B cell (primary cell): ENCODE measurements around the gene MYBPHL. TPM values are rescaled to one million over a fixed set of nuclear protein-coding genes. Genes with fewer than 3 reads are reported as not detected.

ENCODE experiments used
- ATAC-seq: fragments of 200-7000 bp; cut with Tn5 transposase; one replicate; pipeline ENCODE4 v1.10.0; 2021; ENCODE audit warnings: low read depth, mild to moderate bottlenecking, moderate number of reproducible peaks, moderate library complexity
- CTCF ChIA-PET: fragments of 350-600 bp; sonication (Branson Sonifier 250); formaldehyde crosslinking; loops from one replicate; lab custom pipeline; 2021; ENCODE audit warnings: antibody characterized with exemption, inconsistent platforms; lab: Charles Lee
- POLR2A ChIA-PET: fragments of 350-600 bp; sonication (Branson Sonifier 250); formaldehyde crosslinking; loops from one replicate; lab custom pipeline; 2021; ENCODE audit warnings: antibody characterized with exemption; lab: Charles Lee
- DNase-seq: peaks from one replicate; pipeline ENCODE4 v3.0.0; 2013
- H2AFZ ChIP-seq: 2 replicates; pipeline ENCODE4 v1.6.1; 2012; ENCODE audit warnings: mild to moderate bottlenecking, low read depth, low read length; ENCODE audit not compliant: insufficient read depth, poor library complexity, severe bottlenecking
- H3K27ac ChIP-seq, 2 donors: 1 replicate in 1 of 2; 2 replicates in 1 of 2; pipeline ENCODE4 v1.5.1; 2012 to 2013; ENCODE audit warnings: low read length in 2 of 2, mild to moderate bottlenecking in 2 of 2, moderate library complexity in 1 of 2
- H3K27me3 ChIP-seq, 4 experiments: fragments of 200-600 bp in 1 of 4; sonication (generic) in 1 of 4; replicated peaks in 1 of 4; 1 replicate in 2 of 4; 2 replicates in 2 of 4; pipeline versions ENCODE4 v1.6.1 to v1.7.0; 2013 to 2016; ENCODE audit warnings: low read length in 3 of 4, mild to moderate bottlenecking in 2 of 4, mixed read lengths in 1 of 4, moderate library complexity in 1 of 4; ENCODE audit not compliant: insufficient read depth in 4 of 4, control insufficient read depth in 3 of 4; ENCODE audit errors: control extremely low read depth in 1 of 4
- H3K36me3 ChIP-seq, 2 experiments: replicated peaks in 1 of 2; 1 replicate in 1 of 2; 2 replicates in 1 of 2; pipeline versions ENCODE4 v1.6.1 to v1.7.1; 2013; ENCODE audit warnings: low read length in 1 of 2; ENCODE audit not compliant: insufficient read depth in 2 of 2, control insufficient read depth in 1 of 2; ENCODE audit errors: control extremely low read depth in 1 of 2, extremely low read depth in 1 of 2
- H3K4me1 ChIP-seq, 2 donors: fragments of 200-600 bp in 1 of 2; sonication (generic) in 1 of 2; 1 replicate in 1 of 2; 2 replicates in 1 of 2; pipeline versions ENCODE4 v1.5.1 to v1.6.1; 2013 to 2017; ENCODE audit warnings: low read length in 2 of 2; ENCODE audit not compliant: control insufficient read depth in 2 of 2, insufficient read depth in 2 of 2
- H3K4me2 ChIP-seq: replicated peaks from 2 replicates; pipeline ENCODE3; 2012; ENCODE audit warnings: mild to moderate bottlenecking, low read depth, low read length; ENCODE audit not compliant: poor library complexity, severe bottlenecking
- H3K4me3 ChIP-seq, 5 experiments: fragments of 200-600 bp in 1 of 5; sonication (generic) in 1 of 5; 1 replicate in 3 of 5; 2 replicates in 2 of 5; pipeline versions ENCODE4 v1.5.1 to v1.7.0; 2011 to 2016; ENCODE audit warnings: low read length in 4 of 5, mild to moderate bottlenecking in 4 of 5, low read depth in 2 of 5, control low read depth in 1 of 5, moderate library complexity in 1 of 5; ENCODE audit not compliant: insufficient read depth in 1 of 5; ENCODE audit errors: control extremely low read depth in 1 of 5, extremely low read depth in 1 of 5
- H3K79me2 ChIP-seq: fragments of 200-600 bp; sonication (generic); one replicate; pipeline ENCODE4 v1.6.0; 2016; ENCODE audit warnings: low read length; ENCODE audit not compliant: control insufficient read depth, insufficient read depth
- H3K9ac ChIP-seq: fragments of 200-600 bp; sonication (generic); 2 replicates; pipeline ENCODE4 v1.6.1; 2017; ENCODE audit warnings: mild to moderate bottlenecking, low read length, moderate library complexity
- H3K9me3 ChIP-seq, 3 donors: one replicate each; pipeline versions ENCODE4 v1.6.1 to v1.7.1; 2013; ENCODE audit warnings: low read length in 2 of 3; ENCODE audit not compliant: control insufficient read depth in 2 of 3, insufficient read depth in 1 of 3; ENCODE audit errors: control extremely low read depth in 1 of 3
- H4K20me1 ChIP-seq: 2 replicates; pipeline ENCODE4 v1.6.0; 2012; ENCODE audit warnings: mild to moderate bottlenecking, low read length; ENCODE audit not compliant: insufficient read depth, control insufficient read depth, poor library complexity, severe bottlenecking
- H3K27ac Mint-ChIP-seq: one replicate; pipeline ENCODE4 v1.8.0; 2021; ENCODE audit warnings: mixed read lengths
- H3K27me3 Mint-ChIP-seq: one replicate; pipeline ENCODE4 v1.8.0; 2021; ENCODE audit warnings: mixed read lengths
- H3K4me1 Mint-ChIP-seq: one replicate; pipeline ENCODE4 v1.8.0; 2021; ENCODE audit warnings: mixed read lengths
- H3K4me3 Mint-ChIP-seq: one replicate; pipeline ENCODE4 v1.8.0; 2021; ENCODE audit warnings: mixed read lengths
- H3K9me3 Mint-ChIP-seq: one replicate; pipeline ENCODE4 v1.8.0; 2022; ENCODE audit warnings: mixed read lengths; ENCODE audit not compliant: insufficient read depth
- EZH2 ChIP-seq: IDR thresholded peaks from 2 replicates; pipeline ENCODE4 v1.6.1; 2012; ENCODE audit warnings: borderline replicate concordance, low read depth, mild to moderate bottlenecking, moderate library complexity, low read length; ENCODE audit not compliant: insufficient read depth, poor library complexity, severe bottlenecking
- WGBS: methylation state at CpG from one replicate; pipeline ENCODE4 v1.1.5; 2013; ENCODE audit warnings: missing lambda C conversion rate; ENCODE audit not compliant: insufficient coverage; 5-methylcytosine and 5-hydroxymethylcytosine counted together
- intact Hi-C: fragments of 100-400 bp; cut with micrococcal nuclease; formaldehyde crosslinking; loops from one replicate; pipeline ENCODE4 v1.10.0; 2022
- polyA plus RNA-seq: library from polyadenylated mRNA; depleted of rRNA; stranded (reverse); fragments of >200 nt; gene quantifications from 2 replicates; pipeline ENCODE4 v1.2.3, GENCODE V29; 2012
- total RNA-seq, 2 donors: library from RNA; stranded (reverse); fragments of 120-200 nt in 1 of 2; gene quantifications; 1 replicate in 1 of 2; 2 replicates in 1 of 2; pipeline versions ENCODE4 v1.2.3 to v1.2.4, GENCODE V29; 2013 to 2022
- TF ChIP-seq, protein P1 (sequence below): fragments of 200-600 bp; IDR thresholded peaks from one replicate; pipeline ENCODE4 v1.8.0; 2022; ENCODE audit warnings: antibody characterized with exemption, mild to moderate bottlenecking

Gene MYBPHL
- total and polyA plus RNA-seq, 2 donors (not counting 1 experiment from before 2014, with no cell fraction given): not detected

- intact Hi-C loops: no loop called here
- no peaks in the 10 kb centered on the region for H3K79me2 ChIP-seq
- Mint-ChIP-seq H3K4me1 (no peaks in the 10 kb centered on the region), H3K27me3 (peaks cover 31% of the 10 kb centered on the region), H3K9me3 (no peaks in the 10 kb centered on the region), H3K4me3 (no peak overlapping the region), H3K27ac (no peak overlapping the region)
- H3K27me3 ChIP-seq: peaks cover 0 to 7% (median 0%) of the 10 kb centered on the region in 4 experiments
- no peaks in the 10 kb centered on the region for H3K9me3 ChIP-seq
- no peak for TF ChIP-seq EZH2
- TF ChIP-seq, protein P1, sequence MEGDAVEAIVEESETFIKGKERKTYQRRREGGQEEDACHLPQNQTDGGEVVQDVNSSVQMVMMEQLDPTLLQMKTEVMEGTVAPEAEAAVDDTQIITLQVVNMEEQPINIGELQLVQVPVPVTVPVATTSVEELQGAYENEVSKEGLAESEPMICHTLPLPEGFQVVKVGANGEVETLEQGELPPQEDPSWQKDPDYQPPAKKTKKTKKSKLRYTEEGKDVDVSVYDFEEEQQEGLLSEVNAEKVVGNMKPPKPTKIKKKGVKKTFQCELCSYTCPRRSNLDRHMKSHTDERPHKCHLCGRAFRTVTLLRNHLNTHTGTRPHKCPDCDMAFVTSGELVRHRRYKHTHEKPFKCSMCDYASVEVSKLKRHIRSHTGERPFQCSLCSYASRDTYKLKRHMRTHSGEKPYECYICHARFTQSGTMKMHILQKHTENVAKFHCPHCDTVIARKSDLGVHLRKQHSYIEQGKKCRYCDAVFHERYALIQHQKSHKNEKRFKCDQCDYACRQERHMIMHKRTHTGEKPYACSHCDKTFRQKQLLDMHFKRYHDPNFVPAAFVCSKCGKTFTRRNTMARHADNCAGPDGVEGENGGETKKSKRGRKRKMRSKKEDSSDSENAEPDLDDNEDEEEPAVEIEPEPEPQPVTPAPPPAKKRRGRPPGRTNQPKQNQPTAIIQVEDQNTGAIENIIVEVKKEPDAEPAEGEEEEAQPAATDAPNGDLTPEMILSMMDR: no peak
- ChIA-PET POLR2A (no interaction called here), CTCF (interaction anchor here (1.6 kb wide), 1 partner anchor 73 kb away, joined by 4 read pairs; no protein-coding TSS in a partner anchor)
- no peak overlapping the region for H3K9ac ChIP-seq
- ATAC-seq (no peak), DNase-seq (no peak)
- H3K27ac ChIP-seq: no peak overlapping the region
- no peak overlapping the region for H3K4me2 ChIP-seq
- no peak overlapping the region for H3K4me3 ChIP-seq
- WGBS: no CpG with 5 or more reads among the region's 1 CpG
- no peaks in the 10 kb centered on the region for H3K36me3 ChIP-seq
- no peaks in the 10 kb centered on the region for H4K20me1 ChIP-seq
- H3K4me1 ChIP-seq: no peaks in the 10 kb centered on the region
- no peak overlapping the region for H2AFZ ChIP-seq
These were observed 43.8 kb upstream of the MYBPHL start for GRCh38 chr1:109350655-109351054.

DNA sequence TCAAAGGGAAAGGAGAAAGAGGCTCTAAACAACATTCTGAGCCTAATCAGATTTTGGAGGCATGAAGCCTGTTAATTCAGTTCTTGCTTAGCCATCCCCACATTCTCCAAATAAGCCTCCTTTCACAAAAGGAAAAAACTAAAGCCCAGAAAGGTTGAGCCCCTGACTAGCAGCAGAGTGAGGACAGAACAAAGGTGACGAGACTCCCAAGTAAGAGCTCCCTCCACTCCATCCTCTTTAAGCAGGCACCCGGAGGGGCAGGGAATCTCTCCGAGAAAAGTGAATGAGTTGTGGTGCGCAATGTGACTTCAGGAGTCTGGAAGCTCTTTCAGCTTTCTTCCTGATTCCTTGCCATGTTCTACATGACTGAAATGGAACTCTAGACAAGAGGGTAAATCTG, 43.4 kb upstream of the MYBPHL start:
- Histone ChIP-seq H2AFZ (no peak overlapping the region), H3K27me3 (peaks cover 0 to 7% (median 0%) of the 10 kb centered on the region in 4 experiments), H3K36me3 (no peaks in the 10 kb centered on the region), H3K4me3 (no peak overlapping the region), H3K9ac (no peak overlapping the region), H3K4me2 (no peak overlapping the region), H3K79me2 (no peaks in the 10 kb centered on the region), H3K27ac (no peak overlapping the region), H3K4me1 (no peaks in the 10 kb centered on the region), H3K9me3 (no peaks in the 10 kb centered on the region), H4K20me1 (no peaks in the 10 kb centered on the region)
- no peak for DNase-seq
- CTCF ChIA-PET: interaction anchor here (1.6 kb wide), 1 partner anchor 73 kb away, joined by 4 read pairs; no protein-coding TSS in a partner anchor
- no peak overlapping the region for H3K4me3 Mint-ChIP-seq
- H3K4me1 Mint-ChIP-seq: no peaks in the 10 kb centered on the region
- no CpG with 5 or more reads among the region's 4 CpGs for WGBS
- ATAC-seq: no peak
- intact Hi-C loops: no loop called here
- TF ChIP-seq EZH2: no peak
- TF ChIP-seq, protein P1: no peak
- peaks cover 31% of the 10 kb centered on the region for H3K27me3 Mint-ChIP-seq
- POLR2A ChIA-PET: no interaction called here
- H3K27ac Mint-ChIP-seq: no peak overlapping the region
- no peaks in the 10 kb centered on the region for H3K9me3 Mint-ChIP-seq
